SK-N-SH treated with all-trans-retinoic acid at 6 μM for 48 hours (cell line): Measurements from ENCODE around the gene SLC10A3.
"Not testable (repeated sequence)": the region's sequence is repeated elsewhere in the genome, so short reads cannot be mapped to it uniquely, and the experiment has no call there.

Experiments used
- ATAC-seq: fragments of 200-7000 bp; cut with Tn5 transposase; 3 replicates; pipeline ENCODE4 v1.9.1; 2020; ENCODE audit warnings: mild to moderate bottlenecking, moderate library complexity
- ARNTL ChIP-seq: fragments of 450-650 bp; formaldehyde crosslinking; IDR thresholded peaks from 2 replicates; pipeline ENCODE4 v1.5.0; 2020; ENCODE audit warnings: low read depth, mild to moderate bottlenecking, moderate library complexity, borderline replicate concordance
- CREB5 ChIP-seq: fragments of 250-450 bp; sonication (Bioruptor Pico); IDR thresholded peaks from 2 replicates; pipeline ENCODE4 v1.5.1; 2020; ENCODE audit warnings: low read depth, mild to moderate bottlenecking, moderate library complexity
- CSRNP3 ChIP-seq: fragments of 250-450 bp; sonication (Bioruptor Pico); IDR thresholded peaks from 2 replicates; pipeline ENCODE4 v1.5.1; 2021; ENCODE audit warnings: mild to moderate bottlenecking, moderate library complexity
- ISL1 ChIP-seq: fragments of 250-450 bp; sonication (Bioruptor Pico); IDR thresholded peaks from 2 replicates; pipeline ENCODE4 v2.1.2; 2022; ENCODE audit warnings: mild to moderate bottlenecking, moderate library complexity
- OSR1 ChIP-seq: fragments of 250-450 bp; sonication (Bioruptor Pico); IDR thresholded peaks from 2 replicates; pipeline ENCODE4 v1.8.0; 2022; ENCODE audit warnings: moderate library complexity, mild to moderate bottlenecking, inconsistent platforms
- PATZ1 ChIP-seq: fragments of 250-450 bp; sonication (Bioruptor Pico); IDR thresholded peaks from 2 replicates; pipeline ENCODE4 v1.8.0; 2020; ENCODE audit warnings: mild to moderate bottlenecking, moderate library complexity, borderline replicate concordance
- RARB ChIP-seq: fragments of 250-450 bp; sonication (Bioruptor Pico); IDR thresholded peaks from 2 replicates; pipeline ENCODE4 v1.8.0; 2021; ENCODE audit warnings: mild to moderate bottlenecking, moderate library complexity
- TCF4 ChIP-seq: fragments of 250-450 bp; sonication (Bioruptor Pico); IDR thresholded peaks from 2 replicates; pipeline ENCODE4 v1.8.0; 2021; ENCODE audit warnings: mild to moderate bottlenecking, moderate library complexity, borderline replicate concordance
- TOX ChIP-seq: fragments of 250-450 bp; sonication (Bioruptor Pico); IDR thresholded peaks from 2 replicates; pipeline ENCODE4 v1.8.0; 2021; ENCODE audit warnings: mild to moderate bottlenecking, moderate library complexity, borderline replicate concordance
- TSHZ2 ChIP-seq: fragments of 250-450 bp; sonication (Bioruptor Pico); IDR thresholded peaks from 2 replicates; pipeline ENCODE4 v1.5.0; 2020; ENCODE audit warnings: mild to moderate bottlenecking, moderate library complexity
- ZC3H10 ChIP-seq: fragments of 250-450 bp; sonication (Bioruptor Pico); IDR thresholded peaks from 2 replicates; pipeline ENCODE4 v1.5.1; 2021; ENCODE audit warnings: mild to moderate bottlenecking, moderate library complexity
- ZFP3 ChIP-seq: fragments of 250-450 bp; sonication (Bioruptor Pico); IDR thresholded peaks from 2 replicates; pipeline ENCODE4 v1.5.0; 2020; ENCODE audit warnings: mild to moderate bottlenecking, moderate library complexity
- ZFP30 ChIP-seq: fragments of 450-650 bp; formaldehyde crosslinking; IDR thresholded peaks from 2 replicates; pipeline ENCODE4 v1.5.0; 2022; ENCODE audit warnings: mild to moderate bottlenecking, moderate library complexity
- ZNF70 ChIP-seq: fragments of 450-650 bp; formaldehyde crosslinking; IDR thresholded peaks from 2 replicates; pipeline ENCODE4 v1.5.0; 2020; ENCODE audit warnings: mild to moderate bottlenecking, moderate library complexity
- ZNF8 ChIP-seq: fragments of 450-650 bp; formaldehyde crosslinking; IDR thresholded peaks from 2 replicates; pipeline ENCODE4 v1.5.0; 2020; ENCODE audit warnings: mild to moderate bottlenecking, moderate library complexity

The SLC10A3 gene

GRCh38 chrX:154502098-154502497, 11.7 kb upstream of the SLC10A3 start:
- TF ChIP-seq ZNF70 (CRISPR knock-in tag) (no peak), RARB (CRISPR knock-in tag) (no peak)
- TF ChIP-seq, all 23 proteins: peak for 0
- no peak for ATAC-seq

- ATAC-seq = not testable (repeated sequence)
Measured at GRCh38 chrX:154501423-154501822, 11.0 kb upstream of the SLC10A3 start.

- ATAC-seq = not testable (repeated sequence)
Measured at GRCh38 chrX:154496591-154497137, 6.2 kb upstream of the SLC10A3 start.

- TF ChIP-seq ZNF70 (CRISPR knock-in tag) (no peak), OSR1 (CRISPR knock-in tag) (no peak), ZFP3 (CRISPR knock-in tag) (no peak), ZC3H10 (CRISPR knock-in tag) (no peak)
- ATAC-seq = no peak
Measured at GRCh38 chrX:154495472-154495922, 5.1 kb upstream of the SLC10A3 start.

- no peak for ATAC-seq
- TF ChIP-seq TSHZ2 (CRISPR knock-in tag) (no peak), ISL1 (no peak), ZNF8 (CRISPR knock-in tag) (no peak), OSR1 (CRISPR knock-in tag) (no peak), CREB5 (CRISPR knock-in tag) (no peak), TCF4 (no peak), CSRNP3 (CRISPR knock-in tag) (no peak), PATZ1 (no peak), TOX (no peak)
Measured at GRCh38 chrX:154494715-154495114, 4.3 kb upstream of the SLC10A3 start.

GRCh38 chrX:154490021-154490413, 412 bp downstream of the SLC10A3 start:
- no peak for TF ChIP-seq ARNTL (CRISPR knock-in tag)
- no peak for TF ChIP-seq ISL1
- no peak for TF ChIP-seq OSR1 (CRISPR knock-in tag)
- TF ChIP-seq CREB5 (CRISPR knock-in tag) = no peak
- TF ChIP-seq ZFP30 (CRISPR knock-in tag) = no peak
- TF ChIP-seq, all 23 proteins: peak for 0
- ATAC-seq = peak; percentile 13
